Spleen (tissue), 11 donors: ENCODE measurements around the gene SLC16A3. TPM values are rescaled to one million over a fixed set of nuclear protein-coding genes. Genes with fewer than 3 reads are reported as not detected.
A peak's percentile ranks its signal among the peaks of the same experiment; 100 is the strongest.

Experiments
- DNase-seq: peaks from one replicate; pipeline ENCODE4 v3.0.0-alpha.2; 2020
- H3K27ac ChIP-seq, 8 donors: fragments of 200-600 bp; sonication (generic) in 7 of 8; 1 replicate in 4 of 8; 2 replicates in 4 of 8; pipeline versions ENCODE4 v1.5.0 to v1.8.0; 2016 to 2021; ENCODE audit warnings: inconsistent platforms in 4 of 8, mild to moderate bottlenecking in 4 of 8, moderate library complexity in 1 of 8
- H3K27me3 ChIP-seq, 7 donors: fragments of 200-600 bp; sonication (generic) in 6 of 7; replicated peaks in 1 of 7; 1 replicate in 4 of 7; 2 replicates in 3 of 7; pipeline versions ENCODE4 v1.5.0 to v1.8.0; 2016 to 2021; ENCODE audit warnings: inconsistent platforms in 3 of 7, mild to moderate bottlenecking in 1 of 7
- H3K36me3 ChIP-seq, 6 donors: fragments of 200-600 bp; sonication (generic) in 5 of 6; 1 replicate in 4 of 6; 2 replicates in 2 of 6; pipeline versions ENCODE4 v1.5.0 to v1.8.0; 2016 to 2021; ENCODE audit warnings: inconsistent platforms in 2 of 6
- H3K4me1 ChIP-seq, 6 donors: fragments of 200-600 bp; sonication (generic) in 5 of 6; 1 replicate in 3 of 6; 2 replicates in 3 of 6; pipeline versions ENCODE4 v1.5.0 to v1.8.0; 2016 to 2021; ENCODE audit warnings: inconsistent platforms in 3 of 6
- H3K4me3 ChIP-seq, 8 donors: fragments of 200-600 bp; sonication (generic) in 7 of 8; 1 replicate in 4 of 8; 2 replicates in 4 of 8; pipeline versions ENCODE4 v1.5.0 to v1.8.0; 2016 to 2021; ENCODE audit warnings: inconsistent platforms in 4 of 8, mild to moderate bottlenecking in 4 of 8, moderate library complexity in 2 of 8
- H3K9me3 ChIP-seq, 8 donors: fragments of 200-600 bp; sonication (generic) in 7 of 8; 1 replicate in 4 of 8; 2 replicates in 4 of 8; pipeline versions ENCODE4 v1.5.0 to v1.8.0; 2016 to 2021; ENCODE audit warnings: inconsistent platforms in 4 of 8
- POLR2A ChIP-seq, 3 donors: fragments of 450-650 bp; IDR thresholded peaks; one replicate each; pipeline ENCODE4 v1.5.1; 2017; ENCODE audit warnings: antibody characterized with exemption in 3 of 3, mild to moderate bottlenecking in 1 of 3
- POLR2AphosphoS5 ChIP-seq, 3 donors: sonication (generic); formaldehyde crosslinking; IDR thresholded peaks; one replicate each; pipeline ENCODE4 v1.5.1; 2017; ENCODE audit warnings: antibody characterized with exemption in 3 of 3
- WGBS, 5 donors: extraction: QIAGEN DNeasy Blood & Tissue Kit in 3 of 5; methylation state at CpG; one replicate each; pipeline versions ENCODE4 v1.1.5 to v1.1.7; 2013 to 2018; 5-methylcytosine and 5-hydroxymethylcytosine counted together
- intact Hi-C: fragments of 100-400 bp; cut with DNase I; formaldehyde crosslinking; loops from one replicate; pipeline ENCODE4 v1.15.0; 2023; ENCODE audit warnings: low total_unique reads
- polyA plus RNA-seq, 3 donors: library from polyadenylated mRNA; stranded (reverse); fragments of 200-250 nt; gene quantifications; one replicate each; pipeline ENCODE4 v1.2.1, GENCODE V29; 2013
- total RNA-seq, 7 donors: library from RNA; depleted of rRNA in 3 of 7; stranded (reverse); fragments of >200 nt in 3 of 7; fragmentation: NEBNext Ultra II Directional in 4 of 7; extraction: Animal tissue kit (Norgen Biotek cat#: 25700) in 4 of 7; gene quantifications; one replicate each; pipeline versions ENCODE4 v1.1.0 to v1.2.1, GENCODE V29; 2016 to 2021
- TF ChIP-seq, protein P1 (sequence below), 11 experiments: fragments of 200-600 bp in 7 of 11; fragments of 450-650 bp in 4 of 11; sonication (generic) in 4 of 11; IDR thresholded peaks in 8 of 11; conservative IDR thresholded peaks in 3 of 11; 1 replicate in 7 of 11; 2 replicates in 4 of 11; pipeline versions ENCODE4 v1.4.0 to v1.8.0; 2016 to 2021; ENCODE audit warnings: antibody characterized with exemption in 11 of 11, inconsistent platforms in 4 of 11, mild to moderate bottlenecking in 1 of 11
- donor health status: healthy with polysubstance abuse.
- donor health status: DM: no; HTN: no; CAD: no; lungs with moderate emphysema.
- donor health status: DM: no; HTN: no; CAD: no.
- donor health status: Bipolar disorder and iron deficiency.
- donor health status: healthy.
- donor health status: DM: no; HTN: no; CAD: no.
- donor health status: DM: yes; HTN: yes; CAD: no.

The SLC16A3 gene
- total and polyA plus RNA-seq, 10 donors = 11.1 to 185 (median 74.0) TPM

GRCh38 chr17:82221341-82221902 lies 7.4 kb upstream of the SLC16A3 start:
- no peak for TF ChIP-seq POLR2A (IDR thresholded peaks at IDR 0.05)
- TF ChIP-seq, protein P1, sequence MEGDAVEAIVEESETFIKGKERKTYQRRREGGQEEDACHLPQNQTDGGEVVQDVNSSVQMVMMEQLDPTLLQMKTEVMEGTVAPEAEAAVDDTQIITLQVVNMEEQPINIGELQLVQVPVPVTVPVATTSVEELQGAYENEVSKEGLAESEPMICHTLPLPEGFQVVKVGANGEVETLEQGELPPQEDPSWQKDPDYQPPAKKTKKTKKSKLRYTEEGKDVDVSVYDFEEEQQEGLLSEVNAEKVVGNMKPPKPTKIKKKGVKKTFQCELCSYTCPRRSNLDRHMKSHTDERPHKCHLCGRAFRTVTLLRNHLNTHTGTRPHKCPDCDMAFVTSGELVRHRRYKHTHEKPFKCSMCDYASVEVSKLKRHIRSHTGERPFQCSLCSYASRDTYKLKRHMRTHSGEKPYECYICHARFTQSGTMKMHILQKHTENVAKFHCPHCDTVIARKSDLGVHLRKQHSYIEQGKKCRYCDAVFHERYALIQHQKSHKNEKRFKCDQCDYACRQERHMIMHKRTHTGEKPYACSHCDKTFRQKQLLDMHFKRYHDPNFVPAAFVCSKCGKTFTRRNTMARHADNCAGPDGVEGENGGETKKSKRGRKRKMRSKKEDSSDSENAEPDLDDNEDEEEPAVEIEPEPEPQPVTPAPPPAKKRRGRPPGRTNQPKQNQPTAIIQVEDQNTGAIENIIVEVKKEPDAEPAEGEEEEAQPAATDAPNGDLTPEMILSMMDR (IDR thresholded peaks at IDR 0.05 in 8 of 11, conservative IDR thresholded peaks at IDR 0.05 in 3 of 11) = no peak
- no peak for TF ChIP-seq POLR2AphosphoS5 (IDR thresholded peaks at IDR 0.05)
- no peaks in the 10 kb centered on the region for H3K36me3 ChIP-seq
- no peak overlapping the region for H3K4me3 ChIP-seq
- H3K9me3 ChIP-seq = no peaks in the 10 kb centered on the region
- DNase-seq = no peak
- peak overlapping the region in 2 of 8 donors; percentile 96 to 99 for H3K27ac ChIP-seq
- WGBS, 5 donors = 74 to 86% (median 83%) methylated on average over 10 of the region's 10 CpGs
- H3K4me1 ChIP-seq = peaks cover 15 to 90% (median 20%) of the 10 kb centered on the region in 6 donors
- H3K27me3 ChIP-seq = no peaks in the 10 kb centered on the region
- intact Hi-C loops = no loop called here

DNA sequence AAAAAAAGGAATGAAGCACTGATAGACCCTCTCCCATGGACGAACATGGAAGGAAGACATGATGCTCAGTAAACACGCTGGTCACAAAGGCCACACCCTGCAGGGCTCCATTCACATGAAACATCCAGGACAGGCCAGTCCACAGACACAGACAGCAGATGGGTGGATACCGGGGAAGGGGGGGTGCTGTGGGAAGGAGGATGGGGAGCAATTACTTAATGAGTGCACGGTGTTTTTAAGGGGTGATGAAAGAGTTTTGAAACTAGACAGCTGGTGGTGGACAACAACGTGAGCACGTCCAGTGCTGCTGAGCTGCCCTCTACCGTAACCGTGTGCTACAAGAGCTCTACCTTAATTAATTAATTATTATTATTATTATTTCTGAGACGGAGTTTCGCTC lies 6.0 kb upstream of the SLC16A3 start:
- intact Hi-C loops = no loop called here
- Histone ChIP-seq H3K4me3 (peak overlapping the region in 1 of 8 donors; percentile 25), H3K9me3 (no peaks in the 10 kb centered on the region), H3K27ac (peak overlapping the region in 6 of 8 donors; percentile 26 to 99 (median 70)), H3K4me1 (peaks cover 2 to 90% (median 13%) of the 10 kb centered on the region in 6 donors), H3K36me3 (no peaks in the 10 kb centered on the region), H3K27me3 (no peaks in the 10 kb centered on the region)
- peak in 1 of 3 donors; percentile 31 for TF ChIP-seq POLR2AphosphoS5 (IDR thresholded peaks at IDR 0.05)
- TF ChIP-seq, protein P1 (IDR thresholded peaks at IDR 0.05 in 8 of 11, conservative IDR thresholded peaks at IDR 0.05 in 3 of 11) = no peak
- no peak for TF ChIP-seq POLR2A (IDR thresholded peaks at IDR 0.05)
- 51 to 72% (median 61%) methylated on average over 10 of the region's 10 CpGs for WGBS, 5 donors
- DNase-seq = peak; percentile 74

GRCh38 chr17:82223517-82223916 lies 5.3 kb upstream of the SLC16A3 start:
- H3K36me3 ChIP-seq = no peaks in the 10 kb centered on the region
- intact Hi-C loops = no loop called here
- WGBS, 5 donors = 75 to 92% (median 86%) methylated on average over 5 of the region's 5 CpGs
- no peak overlapping the region for H3K4me3 ChIP-seq
- TF ChIP-seq POLR2A (IDR thresholded peaks at IDR 0.05) = no peak
- no peak for TF ChIP-seq POLR2AphosphoS5 (IDR thresholded peaks at IDR 0.05)
- H3K27me3 ChIP-seq = no peaks in the 10 kb centered on the region
- no peaks in the 10 kb centered on the region for H3K9me3 ChIP-seq
- H3K4me1 ChIP-seq = peaks cover 0 to 91% (median 16%) of the 10 kb centered on the region in 6 donors
- no peak for DNase-seq
- peak overlapping the region in 6 of 8 donors; percentile 26 to 99 (median 70) for H3K27ac ChIP-seq

GRCh38 chr17:82224666-82225065 lies 4.2 kb upstream of the SLC16A3 start:
- Histone ChIP-seq H3K9me3 (no peaks in the 10 kb centered on the region), H3K36me3 (no peaks in the 10 kb centered on the region), H3K4me1 (peaks cover 6 to 88% (median 22%) of the 10 kb centered on the region in 6 donors), H3K27ac (peak overlapping the region in 1 of 8 donors; percentile 99), H3K27me3 (no peaks in the 10 kb centered on the region), H3K4me3 (no peak overlapping the region)
- no peak for TF ChIP-seq POLR2A (IDR thresholded peaks at IDR 0.05)
- TF ChIP-seq, protein P1 (IDR thresholded peaks at IDR 0.05 in 8 of 11, conservative IDR thresholded peaks at IDR 0.05 in 3 of 11) = no peak
- TF ChIP-seq POLR2AphosphoS5 (IDR thresholded peaks at IDR 0.05) = no peak
- intact Hi-C loops = no loop called here
- DNase-seq = no peak
- WGBS, 5 donors = 77 to 84% (median 81%) methylated on average over 8 of the region's 8 CpGs
